ENCODE results near the gene TMEM69. TPM values are rescaled to one million over a fixed set of nuclear protein-coding genes. Genes with fewer than 3 reads are reported as not detected.

TMEM69 gene
- total and polyA plus RNA-seq, 2 donors (not counting 3 experiments of a cell fraction or from before 2014, with no cell fraction given) = 25.6 to 56.2 TPM

DNA sequence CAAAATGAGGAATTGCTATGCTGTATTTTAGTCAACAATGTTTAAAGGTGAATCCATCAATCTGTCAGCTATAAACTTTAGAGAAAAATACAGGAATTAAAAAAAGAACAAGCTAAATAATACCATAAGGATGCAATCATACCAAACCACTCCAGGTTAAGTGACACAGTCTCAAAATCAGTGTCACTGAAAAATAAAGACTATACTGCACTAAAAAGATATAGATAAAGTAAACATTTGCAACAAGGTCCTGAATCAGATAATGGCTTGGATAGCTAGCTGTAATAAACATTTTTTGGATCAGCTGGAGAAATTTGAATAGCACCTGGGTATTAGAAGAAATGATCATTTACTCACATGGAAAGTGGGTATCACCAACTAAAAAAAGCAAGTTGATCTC lies 9.5 kb upstream of the TMEM69 start:
- POLR2A ChIA-PET = no interaction called here
- Histone ChIP-seq H3K27ac (ENCODE audit: insufficient read depth, low read depth, low read length) (no peak overlapping the region), H4K20me1 (replicated peaks; ENCODE audit: control insufficient read depth, extremely low read depth, insufficient read depth, low read length) (peaks cover 19% of the 10 kb centered on the region), H3K36me3 (ENCODE audit: control insufficient read depth in 2 of 2, extremely low read depth in 1 of 2, insufficient read depth in 2 of 2, low read length in 2 of 2) (no peaks in the 10 kb centered on the region), H3K4me1 (ENCODE audit: control insufficient read depth, extremely low read depth, insufficient read depth, low read length) (peaks cover 28% of the 10 kb centered on the region), H3K9ac (replicated peaks; ENCODE audit: extremely low read depth, insufficient read depth, low read length) (no peak overlapping the region), H3K9me1 (replicated peaks; ENCODE audit: control insufficient read depth, extremely low read depth, insufficient read depth, low read length) (no peaks in the 10 kb centered on the region), H3K9me3 (replicated peaks; ENCODE audit: control insufficient read depth, insufficient read depth, low read length) (no peaks in the 10 kb centered on the region), H3K27me3 (ENCODE audit: control insufficient read depth in 2 of 2, insufficient read depth in 2 of 2, low read length in 2 of 2) (no peaks in the 10 kb centered on the region), H3K79me2 (ENCODE audit: control insufficient read depth, insufficient read depth, low read length) (peaks cover 95% of the 10 kb centered on the region), H3K4me2 (ENCODE audit: insufficient read depth, low read length) (peak overlapping the region; percentile 78), H2AFZ (ENCODE audit: low read depth, low read length) (no peak overlapping the region), H3K4me3 (replicated peaks in 1 of 3; ENCODE audit: insufficient read depth in 1 of 3, low read depth in 1 of 3, low read length in 3 of 3) (no peak overlapping the region)
- dilution Hi-C loops (cut with MboI; ENCODE audit: extremely low pct_ligation_motif_present, low sequenced_read_pairs) (no loop called here), intact Hi-C loops (cut with micrococcal nuclease) (no loop called here)
- no peak for FAIRE-seq
- BruUV-seq (replicated peaks) = no TSS peak
- DNase-seq (ENCODE audit: low read depth, low spot score) = no peak
- CTCF ChIA-PET = interaction anchor here (0.5 to 1.6 kb wide), 5 partner anchors 9 to 608 kb away, joined by 3 to 5 read pairs (median 3); partner anchors contain the start of gene NASP
- TF ChIP-seq POLR2A (IDR thresholded peaks at IDR 0.05; ENCODE audit: low read depth, low read length) (no peak), EZH2 (IDR thresholded peaks at IDR 0.05; ENCODE audit: borderline replicate concordance, low read depth, low read length, severe bottlenecking) (no peak), FOS (IDR thresholded peaks at IDR 0.05; ENCODE audit: borderline replicate concordance, insufficient read depth, low read length) (no peak), GATA2 (IDR thresholded peaks at IDR 0.05; ENCODE audit: insufficient read depth, insufficient read length, low read depth, low read length) (no peak), MYC (IDR thresholded peaks at IDR 0.05; ENCODE audit: low read depth, low read length) (no peak), POLR2AphosphoS5 (IDR thresholded peaks at IDR 0.05; ENCODE audit: insufficient read depth, low read depth, low read length) (no peak), JUN (IDR thresholded peaks at IDR 0.05; ENCODE audit: borderline replicate concordance, insufficient read depth, insufficient read length, low read depth) (no peak)
- TF ChIP-seq, protein P1, sequence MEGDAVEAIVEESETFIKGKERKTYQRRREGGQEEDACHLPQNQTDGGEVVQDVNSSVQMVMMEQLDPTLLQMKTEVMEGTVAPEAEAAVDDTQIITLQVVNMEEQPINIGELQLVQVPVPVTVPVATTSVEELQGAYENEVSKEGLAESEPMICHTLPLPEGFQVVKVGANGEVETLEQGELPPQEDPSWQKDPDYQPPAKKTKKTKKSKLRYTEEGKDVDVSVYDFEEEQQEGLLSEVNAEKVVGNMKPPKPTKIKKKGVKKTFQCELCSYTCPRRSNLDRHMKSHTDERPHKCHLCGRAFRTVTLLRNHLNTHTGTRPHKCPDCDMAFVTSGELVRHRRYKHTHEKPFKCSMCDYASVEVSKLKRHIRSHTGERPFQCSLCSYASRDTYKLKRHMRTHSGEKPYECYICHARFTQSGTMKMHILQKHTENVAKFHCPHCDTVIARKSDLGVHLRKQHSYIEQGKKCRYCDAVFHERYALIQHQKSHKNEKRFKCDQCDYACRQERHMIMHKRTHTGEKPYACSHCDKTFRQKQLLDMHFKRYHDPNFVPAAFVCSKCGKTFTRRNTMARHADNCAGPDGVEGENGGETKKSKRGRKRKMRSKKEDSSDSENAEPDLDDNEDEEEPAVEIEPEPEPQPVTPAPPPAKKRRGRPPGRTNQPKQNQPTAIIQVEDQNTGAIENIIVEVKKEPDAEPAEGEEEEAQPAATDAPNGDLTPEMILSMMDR (IDR thresholded peaks at IDR 0.05; ENCODE audit: extremely low read depth in 1 of 2, insufficient read depth in 1 of 2, low read depth in 1 of 2, low read length in 2 of 2) = no peak
- TF ChIP-seq, protein P2, sequence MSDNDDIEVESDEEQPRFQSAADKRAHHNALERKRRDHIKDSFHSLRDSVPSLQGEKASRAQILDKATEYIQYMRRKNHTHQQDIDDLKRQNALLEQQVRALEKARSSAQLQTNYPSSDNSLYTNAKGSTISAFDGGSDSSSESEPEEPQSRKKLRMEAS (IDR thresholded peaks at IDR 0.05; ENCODE audit: insufficient read depth, insufficient read length) = no peak

All from endothelial cell of umbilical vein (primary cell).